HG03025 (cell line): ENCODE data around the gene LYPLA2.
A peak's percentile ranks its signal among the peaks of the same experiment; 100 is the strongest.
"Not testable (repeated sequence)": the region's sequence is repeated elsewhere in the genome, so short reads cannot be mapped to it uniquely, and the experiment has no call there.

Source experiments
- ATAC-seq: cut with Tn5 transposase; IDR thresholded peaks from one replicate; pipeline ENCODE4 v1.9.1; 2021; ENCODE audit warnings: mild to moderate bottlenecking, moderate library complexity; ENCODE audit not compliant: unreplicated experiment, low FRiP score

Gene LYPLA2

GRCh38 chr1:23799570-23800399, 8.8 kb downstream of the LYPLA2 start:
- ATAC-seq: no peak

DNA sequence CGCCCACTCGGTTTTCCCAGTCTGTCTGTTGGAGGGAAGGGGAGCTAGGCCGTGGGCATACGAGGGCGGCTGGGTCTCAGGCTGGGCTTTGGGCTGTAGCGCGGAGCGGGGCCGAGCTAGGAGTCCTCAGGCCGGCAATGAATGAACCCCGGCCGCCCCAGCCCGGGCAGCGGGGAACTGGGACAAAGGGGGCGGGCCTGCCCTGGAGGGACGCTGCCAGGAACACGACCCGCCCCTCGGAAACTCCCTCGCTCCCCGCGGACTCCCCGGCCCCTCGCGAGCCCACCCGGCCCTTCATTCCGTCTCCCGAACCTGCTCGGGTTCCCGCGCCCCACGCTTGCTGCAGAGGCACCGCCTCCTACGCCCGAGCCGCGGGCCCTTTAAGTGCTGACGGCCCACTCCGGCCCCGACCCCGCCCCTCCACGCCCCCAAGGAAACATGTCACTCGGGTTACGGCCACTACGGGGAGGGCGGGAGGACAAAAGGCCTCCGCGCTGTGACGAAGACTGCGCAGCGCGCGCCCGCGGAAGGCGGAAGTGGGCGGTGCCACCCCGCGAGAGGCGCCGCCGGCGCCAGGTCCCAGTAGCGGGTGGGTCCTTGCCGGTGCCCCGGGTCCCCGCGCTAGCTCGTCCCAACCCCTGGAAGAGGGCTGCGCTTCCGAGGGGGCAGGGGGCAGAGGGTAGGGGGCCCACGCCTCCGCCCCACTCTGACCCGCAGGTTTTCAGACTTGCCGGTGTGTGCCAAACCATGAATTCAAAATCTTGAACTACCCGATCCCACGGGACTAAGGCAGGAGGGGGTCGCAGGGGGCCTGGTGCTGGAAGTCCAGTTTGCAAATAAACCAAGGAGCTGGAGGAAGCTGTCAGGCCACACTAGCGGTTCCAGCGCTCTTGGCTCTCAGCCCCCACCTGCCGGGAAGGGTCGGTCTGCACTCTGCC, 9.7 kb downstream of the LYPLA2 start, which contains the start of gene GALE:
Gene GALE, minus strand, starts transcription at position 355 of the 938 bp plus-strand sequence. CDS start 1,747 bp downstream, outside the sequence.
- ATAC-seq: peak; percentile 80

DNA sequence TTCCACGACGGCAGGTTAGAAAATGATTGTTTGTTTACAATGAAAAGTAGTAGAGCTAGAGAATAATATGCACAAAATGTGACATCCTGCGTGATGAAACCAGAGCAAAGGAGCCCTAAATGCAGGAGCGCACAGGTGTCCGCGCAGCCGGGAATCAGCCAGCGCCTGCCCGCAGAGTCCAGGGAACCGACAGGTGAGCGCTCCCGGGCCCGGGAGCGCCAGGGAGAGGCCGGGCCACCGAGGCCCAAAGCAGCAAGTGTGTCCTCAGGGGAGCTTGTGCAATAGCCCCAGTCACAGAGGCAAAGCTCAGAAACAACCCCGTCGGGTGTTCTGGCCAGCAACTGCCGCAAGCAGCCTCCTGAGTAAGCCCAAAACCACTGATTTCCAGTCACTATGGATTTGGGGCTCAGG, 10.4 kb downstream of the LYPLA2 start:
- ATAC-seq: no peak

GRCh38 chr1:23801876-23802275, 10.9 kb downstream of the LYPLA2 start:
- no peak for ATAC-seq

- ATAC-seq: not testable (repeated sequence)
These were observed 11.9 kb downstream of the LYPLA2 start for GRCh38 chr1:23802809-23803342.

DNA sequence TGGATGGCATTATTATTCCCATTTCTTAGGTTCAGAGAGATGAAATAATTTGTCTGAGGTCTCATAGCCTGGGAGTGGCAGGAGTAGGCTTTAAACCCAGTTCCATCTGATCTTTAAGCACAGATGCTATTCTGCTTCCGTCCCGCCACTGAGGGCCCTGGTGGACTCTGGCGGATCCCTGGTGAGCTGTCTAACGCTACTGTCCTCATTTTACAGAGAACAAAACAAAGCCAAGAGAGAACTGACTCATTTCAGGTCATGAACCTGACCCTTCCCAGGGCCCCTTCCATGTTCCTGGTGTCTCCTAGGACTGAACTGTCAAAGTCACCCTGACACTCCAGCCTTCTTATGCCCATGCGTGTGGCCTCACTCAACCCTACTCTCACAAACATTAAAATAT, 12.7 kb downstream of the LYPLA2 start:
- ATAC-seq: no peak

GRCh38 chr1:23804183-23804835, 13.4 kb downstream of the LYPLA2 start:
- no peak for ATAC-seq

DNA sequence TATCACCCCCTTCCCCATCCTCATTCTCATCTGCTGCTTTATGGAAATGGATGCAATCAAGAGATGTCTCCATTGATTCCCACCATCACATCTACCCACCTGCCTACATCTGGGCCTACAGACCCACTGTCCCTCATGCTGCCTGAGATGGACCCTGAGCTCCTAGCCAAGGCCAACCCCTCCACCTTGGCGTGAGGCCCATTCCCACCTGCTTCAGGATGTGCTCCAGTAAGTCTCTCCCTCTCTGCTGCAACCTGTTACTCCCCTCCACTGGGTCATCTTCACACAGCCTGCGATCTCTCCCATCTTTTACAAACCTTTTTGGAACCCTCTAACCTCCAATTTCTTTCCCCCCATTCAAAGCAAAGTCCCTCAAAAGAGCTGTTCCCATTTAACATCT, 14.1 kb downstream of the LYPLA2 start:
- ATAC-seq: no peak

- ATAC-seq: no peak
These were observed 15.3 kb downstream of the LYPLA2 start for GRCh38 chr1:23806280-23806679.

DNA sequence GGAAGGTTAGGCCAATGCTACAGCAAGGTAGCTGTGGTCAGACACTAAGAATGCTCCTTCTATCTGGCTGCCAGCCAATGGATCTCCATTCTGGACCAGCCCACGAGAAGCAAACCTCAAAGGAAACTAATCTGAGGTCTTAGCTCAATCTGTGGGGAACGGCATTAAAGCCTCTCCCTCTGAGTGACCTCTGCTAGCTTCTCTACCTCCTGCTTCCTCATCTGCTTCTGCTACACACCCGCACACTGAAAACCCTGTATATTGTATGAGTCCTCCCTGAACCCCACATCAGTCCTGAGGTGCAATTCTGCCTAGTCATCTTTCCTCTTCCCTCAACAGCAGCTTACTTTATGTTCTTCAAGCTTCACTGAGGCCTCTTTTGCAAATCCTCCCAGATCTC, 16.5 kb downstream of the LYPLA2 start:
- no peak for ATAC-seq

- no peak for ATAC-seq
These were observed 18.8 kb downstream of the LYPLA2 start for GRCh38 chr1:23809751-23810171.

DNA sequence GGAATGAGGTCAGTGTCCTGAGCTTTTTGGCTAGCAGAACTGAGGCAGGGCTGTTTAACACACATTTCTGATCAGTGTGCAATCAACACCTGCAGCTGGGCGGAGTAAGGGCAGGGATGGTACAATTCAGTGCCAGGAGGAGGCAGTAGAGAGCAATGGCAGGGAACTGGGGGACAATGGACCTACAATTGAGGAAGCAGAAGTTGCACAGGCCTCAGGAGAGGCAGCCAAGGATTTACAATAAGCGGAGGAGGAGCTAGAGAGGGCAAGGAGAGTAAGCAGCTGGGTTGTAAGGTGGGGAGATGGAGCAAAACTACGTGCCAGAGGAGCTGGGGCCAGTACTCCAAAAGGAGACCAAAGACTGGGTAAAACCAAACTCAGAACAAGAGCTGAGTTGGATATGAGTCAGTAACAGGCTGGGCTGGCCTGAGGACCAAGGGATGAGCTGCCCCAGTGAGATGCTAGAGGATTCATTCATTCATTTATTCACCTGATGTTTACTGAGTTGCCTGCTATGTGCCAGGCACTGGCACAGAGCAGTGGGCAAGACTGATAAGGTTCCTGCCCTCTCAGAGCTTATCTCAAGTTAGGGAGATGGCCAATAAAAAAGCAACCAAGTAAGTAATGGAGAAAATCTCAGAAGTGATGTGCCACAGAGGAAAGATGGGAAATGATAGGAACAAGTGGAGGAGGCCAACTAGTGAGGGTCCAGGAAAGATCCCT, 20.0 kb downstream of the LYPLA2 start:
- ATAC-seq: no peak

GRCh38 chr1:23814016-23814415, 23.1 kb downstream of the LYPLA2 start:
- no peak for ATAC-seq

DNA sequence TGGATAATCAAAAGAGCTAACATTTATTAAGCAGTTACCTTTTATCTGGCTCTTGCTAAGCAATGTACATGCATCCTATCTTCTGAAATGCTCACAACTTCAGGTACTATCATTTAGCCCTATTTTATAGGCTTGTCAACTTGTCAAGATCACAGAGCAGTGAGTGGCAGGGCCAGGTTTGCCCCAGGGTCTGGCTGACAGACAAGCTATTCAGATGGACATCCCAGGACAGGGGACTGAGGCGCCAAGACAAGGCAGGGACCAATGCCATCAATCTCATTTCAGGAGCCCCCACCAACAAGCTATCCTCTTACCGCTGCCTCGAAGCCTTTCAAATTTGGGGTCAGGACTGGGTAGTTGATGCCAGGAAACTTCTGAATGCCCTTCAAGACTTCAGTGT, 25.4 kb downstream of the LYPLA2 start:
- ATAC-seq: no peak

GRCh38 chr1:23816906-23817305, 26.0 kb downstream of the LYPLA2 start:
- ATAC-seq: no peak

DNA sequence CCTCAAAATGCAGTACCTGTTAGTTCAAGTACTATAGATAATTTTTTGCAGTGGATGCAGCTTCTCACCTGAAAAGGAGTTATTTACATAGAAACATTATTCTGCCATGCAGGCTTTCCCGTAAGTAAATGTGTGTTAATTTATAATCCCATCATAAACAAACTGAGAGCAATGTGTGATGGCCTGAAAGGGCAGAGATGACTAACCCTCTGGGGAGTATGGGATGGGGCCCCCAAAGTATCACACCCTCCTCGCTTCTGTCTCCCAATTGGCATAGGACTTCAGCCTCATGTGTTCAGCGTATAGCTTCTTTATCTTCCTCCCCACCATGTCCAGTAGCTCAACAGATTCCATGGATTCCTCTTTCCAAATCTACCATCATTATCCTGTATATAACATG, 26.7 kb downstream of the LYPLA2 start:
- no peak for ATAC-seq

- ATAC-seq: no peak
These were observed 32.8 kb downstream of the LYPLA2 start for GRCh38 chr1:23823767-23824166.

DNA sequence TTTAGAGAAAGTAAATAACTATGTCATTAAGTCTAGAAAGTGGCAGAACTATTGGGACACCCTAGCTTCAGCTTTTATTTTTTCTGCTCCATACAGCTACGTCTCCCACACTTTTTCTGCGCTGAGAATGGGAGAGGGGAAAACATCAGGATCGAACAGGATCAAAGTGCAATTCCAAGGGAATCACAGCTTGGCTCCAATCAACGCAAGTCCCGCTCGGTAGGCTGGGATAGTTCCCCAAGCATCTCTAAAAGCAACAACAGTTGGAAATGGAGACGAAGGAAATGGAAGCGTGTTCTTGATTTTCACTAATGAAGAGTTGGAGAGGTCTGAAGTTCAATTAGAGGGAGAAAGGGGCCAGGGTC, 33.7 kb downstream of the LYPLA2 start:
- peak; percentile 12 for ATAC-seq

DNA sequence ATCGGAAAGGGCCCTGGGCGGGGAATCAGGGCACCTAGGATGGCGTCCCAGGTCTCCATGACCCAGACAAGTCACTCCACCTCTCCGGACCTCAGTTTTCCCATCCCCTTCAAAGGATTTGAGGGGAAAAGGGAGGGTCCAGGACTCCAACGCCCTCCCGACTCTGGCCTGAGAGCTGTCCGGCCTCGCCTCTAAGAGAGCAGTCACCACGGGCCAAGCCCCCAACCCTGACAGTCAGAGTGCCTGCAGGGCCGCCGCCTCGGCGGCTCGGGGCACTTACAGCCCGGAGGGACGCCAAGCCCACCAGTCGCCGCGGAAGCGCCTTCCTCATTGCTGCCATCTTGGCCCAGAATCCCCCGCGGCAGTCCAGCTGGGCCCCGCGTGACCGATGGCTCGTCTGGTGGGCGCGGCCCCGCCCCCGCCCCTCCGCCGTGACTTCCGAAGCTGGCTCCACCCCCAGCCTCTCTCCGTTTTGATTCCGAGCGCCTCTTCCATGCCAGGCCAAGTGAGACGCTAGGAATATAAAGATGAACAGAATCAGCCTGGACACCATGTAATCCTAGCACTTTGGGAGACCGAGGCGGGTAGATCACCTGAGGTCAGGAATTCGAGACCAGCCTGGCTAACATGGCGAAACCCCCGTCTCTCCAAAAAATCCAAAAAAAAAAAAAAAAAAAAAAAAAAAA, 34.3 kb downstream of the LYPLA2 start, which contains the start of gene HMGCL:
Gene HMGCL, minus strand, starts transcription at position 354 of the 686 bp plus-strand sequence. Its CDS starts 14 bp downstream, at position 340.
- peak; percentile 71 for ATAC-seq
